GM13977 (cell line): ENCODE results near the gene KRT40.

ENCODE experiments used
- DNase-seq: peaks from one replicate; pipeline ENCODE4 v3.0.0; 2012; ENCODE audit warnings: low spot score
- CTCF ChIP-seq: IDR thresholded peaks from 2 replicates; pipeline ENCODE4 v1.5.1; 2012; ENCODE audit warnings: mild to moderate bottlenecking, control low read depth; ENCODE audit not compliant: insufficient read depth; ENCODE audit errors: extremely low read depth, missing control alignments
- in situ Hi-C: fragments of 300-500 bp; cut with MboI; formaldehyde crosslinking; loops from one replicate; pipeline ENCODE4 v1.12.0; 2022; ENCODE audit warnings: low sequenced_read_pairs, low pct_unique_long_range_greater_than_20kb, mixed read lengths, inconsistent platforms; ENCODE audit not compliant: unreplicated experiment

KRT40 gene

DNA sequence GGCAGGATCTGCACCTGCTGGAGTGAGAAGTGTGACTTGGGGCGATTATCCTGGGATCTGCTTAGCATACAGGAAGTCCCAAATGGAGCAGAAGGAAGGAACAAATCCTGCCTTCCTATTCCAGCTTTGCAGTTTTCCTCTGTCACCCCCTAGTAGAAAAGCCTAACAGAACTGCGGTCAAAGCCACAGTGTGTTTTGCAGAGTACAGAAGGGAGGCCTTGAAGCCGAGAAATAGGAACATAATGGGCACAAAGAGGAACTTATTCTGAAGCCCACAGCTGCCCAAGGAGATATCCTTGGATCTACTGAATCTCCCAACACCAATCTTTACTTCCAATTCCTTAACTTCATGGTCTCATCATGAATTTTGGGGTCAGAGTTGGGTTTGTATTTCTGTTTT lies 34.4 kb upstream of the KRT40 start:
- no peak for TF ChIP-seq CTCF
- in situ Hi-C loops = no loop called here
- DNase-seq = no peak

DNA sequence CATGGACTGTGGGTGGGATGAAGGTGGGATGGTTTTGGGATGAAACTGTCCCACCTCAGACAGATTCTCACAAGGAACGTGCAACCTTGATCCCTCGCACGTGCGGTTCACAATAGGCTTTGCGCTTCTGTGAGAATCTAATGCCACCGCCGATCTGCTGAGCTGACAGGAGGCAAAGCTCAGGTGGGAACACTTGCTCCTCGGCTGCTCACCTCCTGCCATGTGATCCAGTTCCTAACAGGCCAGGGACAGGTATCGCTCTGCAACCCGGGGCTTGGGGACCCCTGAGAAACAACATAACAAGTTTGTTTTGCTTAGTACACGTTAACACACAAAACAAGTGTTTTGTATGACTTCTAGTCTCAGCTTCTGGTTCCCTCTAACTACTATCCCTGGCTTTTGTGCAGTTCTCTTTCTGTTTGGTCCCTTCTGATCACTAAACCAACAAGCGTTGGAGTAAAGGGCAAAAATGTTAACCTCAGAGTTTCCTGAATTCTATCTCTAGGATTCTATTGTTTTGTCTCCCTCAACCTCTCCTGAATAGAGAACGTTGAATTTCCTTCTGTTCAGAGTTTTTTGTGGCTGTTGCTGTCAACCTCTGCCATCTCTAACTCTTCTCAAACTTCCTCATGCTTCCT lies 32.6 kb upstream of the KRT40 start:
- TF ChIP-seq CTCF = no peak
- in situ Hi-C loops = no loop called here
- no peak for DNase-seq

- in situ Hi-C loops = no loop called here
- no peak for DNase-seq
- TF ChIP-seq CTCF = no peak
These were observed 31.3 kb upstream of the KRT40 start for GRCh38 chr17:41015454-41015853.

GRCh38 chr17:41013606-41014005 lies 29.5 kb upstream of the KRT40 start:
- in situ Hi-C loops = no loop called here
- TF ChIP-seq CTCF = no peak
- DNase-seq = no peak

DNA sequence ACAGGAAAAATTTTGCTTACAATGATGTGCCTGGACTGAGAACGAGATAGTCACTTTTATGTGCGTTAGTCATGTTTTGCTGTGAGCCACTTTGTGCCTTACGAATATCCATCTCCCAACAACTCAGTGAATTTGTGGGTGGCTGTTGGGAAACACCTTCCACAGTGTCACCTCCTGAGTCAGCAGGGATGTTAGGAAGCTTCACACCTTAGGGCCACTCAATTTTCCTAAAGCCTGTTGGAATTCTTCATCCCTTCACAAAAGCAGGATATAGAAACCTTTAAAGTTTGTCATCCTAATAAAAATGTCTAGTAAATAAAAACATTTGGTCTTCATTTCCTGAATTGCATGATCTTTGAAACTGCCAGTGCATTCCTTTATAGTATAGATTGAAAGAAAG lies 29.1 kb upstream of the KRT40 start:
- in situ Hi-C loops = no loop called here
- TF ChIP-seq CTCF = no peak
- no peak for DNase-seq

DNA sequence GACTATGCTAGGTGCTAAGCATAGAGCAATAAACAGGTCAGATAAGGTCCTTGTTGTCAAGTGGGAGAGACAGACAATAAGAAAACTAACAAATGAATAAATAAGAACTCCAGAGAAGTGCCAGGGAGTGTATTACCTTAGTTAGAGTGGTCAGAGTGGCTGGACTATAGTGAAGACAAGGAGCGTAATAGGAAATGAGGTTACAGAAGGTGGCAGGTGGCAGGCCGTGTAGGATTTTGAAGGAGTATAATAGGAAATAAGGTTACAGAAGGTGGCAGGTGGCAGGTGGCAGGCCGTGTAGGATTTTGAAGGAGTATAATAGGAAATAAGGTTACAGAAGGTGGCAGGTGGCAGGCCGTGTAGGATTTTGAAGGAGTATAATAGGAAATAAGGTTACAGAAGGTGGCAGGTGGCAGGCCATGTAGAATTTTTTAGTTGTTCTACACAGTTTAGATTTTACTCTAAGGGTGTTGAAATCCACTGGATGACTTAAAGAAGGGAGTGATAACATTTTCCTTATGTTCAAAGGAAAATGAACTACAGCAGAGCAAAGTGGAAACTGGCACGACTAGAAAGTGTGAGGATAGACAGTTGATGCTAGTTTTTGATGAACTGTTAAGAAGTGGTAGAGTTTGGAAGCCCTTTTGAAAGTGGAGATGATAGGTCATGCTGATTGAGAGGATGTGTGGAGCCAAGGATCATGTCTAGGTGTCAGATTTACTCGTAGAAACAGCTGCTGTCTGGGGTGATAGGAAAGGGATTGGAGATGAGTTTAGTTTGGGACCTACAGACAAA lies 28.4 kb upstream of the KRT40 start:
- no peak for TF ChIP-seq CTCF
- in situ Hi-C loops = no loop called here
- no peak for DNase-seq

GRCh38 chr17:41010441-41010840 lies 26.3 kb upstream of the KRT40 start:
- DNase-seq = no peak
- in situ Hi-C loops = no loop called here
- TF ChIP-seq CTCF = no peak
